Measurements from ENCODE around the gene ZNF660. TPM values are rescaled to one million over a fixed set of nuclear protein-coding genes. Genes with fewer than 3 reads are reported as not detected.

Gene ZNF660
- total RNA-seq, 1 donor: 4.8 TPM

DNA sequence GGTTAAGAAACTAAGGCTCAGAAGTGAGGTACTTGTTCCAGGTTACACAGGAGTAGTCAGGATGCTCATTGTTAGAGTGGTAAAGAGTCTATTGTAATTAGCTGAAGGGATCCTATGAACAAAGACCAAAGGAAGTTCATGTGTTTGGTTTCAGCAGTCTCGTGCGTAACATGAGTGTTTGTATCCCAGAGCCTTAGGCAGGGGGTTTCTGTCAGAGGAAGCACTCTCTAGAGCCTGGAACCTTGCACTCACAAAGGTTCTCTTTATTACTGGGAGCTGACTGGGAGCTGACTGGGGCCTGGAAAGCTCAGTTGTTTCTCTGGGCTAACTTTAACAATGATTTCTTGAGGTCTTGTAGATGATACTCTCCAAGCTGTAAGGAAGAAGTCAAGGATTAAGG lies 44.0 kb downstream of the ZNF660 start:
- no peak for DNase-seq (ENCODE audit: low read depth in 2 of 3, low spot score in 2 of 3)

DNA sequence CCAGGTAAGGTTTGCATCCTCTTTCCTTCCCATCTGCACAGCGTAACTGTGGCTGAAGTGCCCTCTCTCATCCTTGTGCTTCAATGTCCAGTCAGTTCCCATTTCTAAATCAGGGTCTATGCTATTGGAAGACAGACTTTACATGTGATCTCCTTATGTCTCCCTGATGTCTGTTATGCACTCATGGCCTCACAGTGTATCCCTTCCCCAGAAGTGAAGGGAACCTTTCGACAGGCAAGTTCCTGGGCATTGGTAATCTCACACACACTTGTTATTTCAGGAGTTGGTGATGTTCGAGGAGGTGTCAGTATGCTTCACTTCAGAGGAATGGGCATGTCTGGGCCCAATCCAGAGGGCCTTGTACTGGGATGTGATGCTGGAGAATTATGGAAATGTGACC lies 47.4 kb downstream of the ZNF660 start:
- DNase-seq (ENCODE audit: low read depth in 2 of 3, low spot score in 2 of 3): no peak

DNA sequence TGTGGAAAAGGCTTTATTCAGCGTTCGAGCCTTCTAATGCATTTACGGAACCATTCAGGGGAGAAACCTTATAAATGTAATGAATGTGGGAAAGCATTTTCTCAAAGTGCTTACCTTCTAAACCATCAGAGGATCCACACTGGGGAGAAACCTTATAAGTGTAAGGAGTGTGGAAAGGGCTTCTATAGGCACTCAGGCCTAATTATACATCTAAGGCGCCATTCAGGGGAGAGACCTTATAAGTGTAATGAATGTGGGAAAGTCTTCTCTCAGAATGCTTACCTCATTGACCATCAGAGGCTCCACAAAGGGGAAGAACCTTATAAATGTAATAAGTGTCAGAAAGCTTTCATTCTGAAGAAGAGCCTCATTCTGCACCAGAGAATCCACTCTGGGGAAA lies 57.6 kb downstream of the ZNF660 start:
- DNase-seq (ENCODE audit: low read depth in 2 of 3, low spot score in 2 of 3): no peak

DNA sequence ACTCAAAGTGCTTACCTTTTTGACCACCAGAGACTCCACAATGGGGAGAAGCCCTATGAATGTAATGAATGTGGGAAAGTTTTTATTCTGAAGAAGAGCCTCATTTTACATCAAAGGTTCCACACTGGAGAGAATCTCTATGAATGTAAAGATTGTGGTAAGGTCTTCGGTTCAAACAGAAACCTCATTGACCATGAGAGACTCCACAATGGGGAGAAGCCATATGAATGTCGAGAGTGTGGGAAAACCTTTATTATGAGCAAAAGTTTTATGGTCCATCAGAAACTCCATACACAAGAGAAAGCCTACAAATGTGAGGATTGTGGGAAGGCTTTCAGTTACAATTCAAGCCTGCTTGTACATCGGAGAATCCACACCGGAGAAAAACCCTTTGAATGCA lies 58.3 kb downstream of the ZNF660 start:
- no peak for DNase-seq (ENCODE audit: low read depth in 2 of 3, low spot score in 2 of 3)

DNA sequence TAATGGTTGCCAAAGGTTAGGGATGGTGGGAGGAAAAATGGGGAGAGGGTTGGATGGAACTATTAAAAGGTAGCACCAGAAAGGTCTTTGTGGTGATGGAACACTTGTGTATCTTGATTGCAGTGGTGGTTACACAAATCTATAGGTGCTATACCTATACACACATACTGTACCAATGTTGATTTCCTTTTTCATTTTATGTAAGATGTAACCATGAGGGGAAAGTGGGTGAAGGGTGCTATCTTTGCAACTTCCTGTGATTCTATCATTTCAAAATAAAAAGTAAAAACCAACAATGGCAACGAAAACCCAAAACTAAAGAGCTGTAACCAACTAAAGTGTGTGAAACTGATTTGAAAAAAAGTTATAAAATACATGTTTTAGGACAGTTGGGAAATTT lies 63.0 kb downstream of the ZNF660 start:
- DNase-seq (ENCODE audit: low read depth in 2 of 3, low spot score in 2 of 3): no peak

DNA sequence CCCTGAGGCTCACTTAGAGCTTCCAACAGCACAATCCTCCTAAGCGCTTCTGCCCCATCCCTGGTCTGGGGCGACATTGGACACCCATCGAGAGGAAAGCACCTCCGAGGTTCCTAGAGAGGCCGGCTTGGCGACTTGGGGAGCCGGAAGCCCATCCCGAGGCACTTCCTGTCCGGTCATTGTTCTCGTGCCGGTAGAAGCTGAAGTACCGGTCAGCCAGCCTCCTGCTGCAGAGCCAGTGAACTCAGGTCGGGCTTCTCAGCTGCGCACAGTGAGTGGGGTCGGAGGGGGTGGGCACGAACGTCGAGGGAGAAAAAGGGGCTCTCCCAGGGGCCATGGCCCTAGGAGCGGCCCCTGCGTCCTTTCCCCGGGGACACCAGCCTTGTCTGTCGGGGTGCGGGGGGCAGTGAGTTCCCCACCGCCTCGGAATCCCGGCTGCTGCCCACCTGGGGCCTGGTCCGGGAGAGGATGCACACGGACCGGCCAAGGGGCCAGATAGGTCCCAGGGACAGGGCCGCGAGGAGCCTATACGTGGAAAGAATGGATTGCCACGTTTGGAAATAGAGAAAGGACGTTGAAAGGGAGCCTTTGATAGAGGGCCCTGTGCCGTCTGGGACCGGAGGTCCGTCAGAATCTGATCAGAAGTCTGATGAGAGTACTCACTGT lies 63.9 kb downstream of the ZNF660 start, which contains the start of gene ZNF35:
ZNF35 (plus strand) TSS at position 169 of the 666 bp plus-strand sequence. CDS start 2,336 bp downstream, outside the sequence.
- DNase-seq (ENCODE audit: low read depth in 2 of 3, low spot score in 2 of 3): peak in 2 of 3 donors; percentile 61 to 73

Other genes with a start within 250 kb of the ZNF660 start
- gene TCAIM, start 246.2 kb upstream of the ZNF660 start, total RNA-seq: 12.7 TPM
- gene ZNF445, start 107.3 kb upstream of the ZNF660 start, total RNA-seq: 10.5 TPM
- 15.6 TPM for gene ZKSCAN7, start 29.8 kb upstream of the ZNF660 start, total RNA-seq
- gene ZNF197, start 40.1 kb downstream of the ZNF660 start, total RNA-seq: 10.8 TPM
- gene ZNF35, start 63.8 kb downstream of the ZNF660 start, total RNA-seq: 4.8 TPM
- 1.3 TPM for gene ZNF502, start 127.7 kb downstream of the ZNF660 start, total RNA-seq
- gene ZNF501, start 144.7 kb downstream of the ZNF660 start, total RNA-seq: 3.5 TPM
- 16.2 TPM for gene KIAA1143, start 176.7 kb downstream of the ZNF660 start, total RNA-seq
- gene KIF15, start 176.8 kb downstream of the ZNF660 start, total RNA-seq: 1.1 TPM

All from hematopoietic multipotent progenitor cell (in vitro differentiated cells).